Measurements from ENCODE around the gene OR2L8.

DNA sequence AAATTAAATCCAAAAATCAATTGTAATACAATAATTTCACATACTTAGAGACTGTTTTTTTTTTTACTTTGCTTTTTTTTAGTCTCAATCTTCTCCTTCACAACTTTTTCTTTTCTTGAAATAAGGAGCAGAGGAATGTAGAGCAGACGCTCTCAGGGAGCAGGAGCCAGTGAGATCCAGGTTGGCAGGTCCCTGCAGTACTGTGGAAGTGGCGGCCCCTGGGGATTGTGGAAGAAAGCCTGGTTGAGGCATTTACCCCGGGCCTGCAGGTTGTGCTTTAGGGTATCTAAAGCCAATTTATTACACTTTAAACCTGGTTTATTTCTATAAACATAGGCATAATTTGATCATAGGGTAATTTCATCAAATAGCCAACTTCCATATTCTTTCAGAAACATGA, 24.7 kb upstream of the OR2L8 start:
- TF ChIP-seq EP300 (IDR thresholded peaks at IDR 0.05) (no peak), POLR2A (IDR thresholded peaks at IDR 0.05; ENCODE audit: low read depth) (no peak), CTCF (IDR thresholded peaks at IDR 0.05) (no peak)
